GM12891 (cell line): Measurements from ENCODE around the gene CGNL1.

ENCODE experiments used
- PAX5 ChIP-seq: IDR thresholded peaks from 2 replicates; pipeline ENCODE4 v1.6.1; 2011; ENCODE audit warnings: low read length, moderate library complexity, mild to moderate bottlenecking; ENCODE audit not compliant: insufficient read depth, severe bottlenecking
- POLR2A ChIP-seq: IDR thresholded peaks from 2 replicates; pipeline ENCODE4 v1.6.1; 2011; ENCODE audit warnings: low read depth, low read length, control low read depth
- POLR2AphosphoS5 ChIP-seq: IDR thresholded peaks from 2 replicates; pipeline ENCODE4 v1.6.1; 2011; ENCODE audit warnings: low read depth, low read length, control low read depth
- SPI1 ChIP-seq: IDR thresholded peaks from 2 replicates; pipeline ENCODE4 v1.6.1; 2011; ENCODE audit warnings: low read depth, low read length, control low read depth
- TAF1 ChIP-seq: IDR thresholded peaks from 2 replicates; pipeline ENCODE4 v1.6.1; 2011; ENCODE audit warnings: low read depth, low read length, control low read depth

- TF ChIP-seq POLR2AphosphoS5: no peak
- TF ChIP-seq POLR2A: no peak
- no peak for TF ChIP-seq SPI1
- TF ChIP-seq PAX5: no peak
- TF ChIP-seq TAF1: no peak
These were observed 130.1 kb downstream of the CGNL1 start for GRCh38 chr15:57506422-57506821.
